Measurements from ENCODE around the gene TEX35.

DNA sequence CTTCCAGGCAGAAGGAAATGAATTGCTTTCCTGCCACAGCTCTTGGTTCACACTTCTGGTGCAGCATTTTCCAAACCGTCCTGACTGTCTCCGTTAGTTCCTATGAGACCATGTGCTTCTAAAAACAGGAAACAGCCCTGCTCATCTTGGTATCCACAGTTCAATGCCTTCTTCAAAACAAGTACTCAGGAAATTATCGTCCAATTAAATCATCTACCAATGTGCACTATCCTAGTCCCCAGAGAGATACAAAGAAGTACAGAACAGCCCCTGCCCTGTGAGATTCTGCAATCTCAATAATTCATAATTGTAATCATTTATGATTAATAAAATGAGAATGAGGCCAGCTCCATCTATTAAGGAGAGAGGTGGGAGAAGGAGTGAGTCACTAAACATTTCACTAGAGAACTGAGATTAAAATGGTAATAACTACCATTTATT lies 27.3 kb upstream of the TEX35 start:
- TF ChIP-seq, protein P1, sequence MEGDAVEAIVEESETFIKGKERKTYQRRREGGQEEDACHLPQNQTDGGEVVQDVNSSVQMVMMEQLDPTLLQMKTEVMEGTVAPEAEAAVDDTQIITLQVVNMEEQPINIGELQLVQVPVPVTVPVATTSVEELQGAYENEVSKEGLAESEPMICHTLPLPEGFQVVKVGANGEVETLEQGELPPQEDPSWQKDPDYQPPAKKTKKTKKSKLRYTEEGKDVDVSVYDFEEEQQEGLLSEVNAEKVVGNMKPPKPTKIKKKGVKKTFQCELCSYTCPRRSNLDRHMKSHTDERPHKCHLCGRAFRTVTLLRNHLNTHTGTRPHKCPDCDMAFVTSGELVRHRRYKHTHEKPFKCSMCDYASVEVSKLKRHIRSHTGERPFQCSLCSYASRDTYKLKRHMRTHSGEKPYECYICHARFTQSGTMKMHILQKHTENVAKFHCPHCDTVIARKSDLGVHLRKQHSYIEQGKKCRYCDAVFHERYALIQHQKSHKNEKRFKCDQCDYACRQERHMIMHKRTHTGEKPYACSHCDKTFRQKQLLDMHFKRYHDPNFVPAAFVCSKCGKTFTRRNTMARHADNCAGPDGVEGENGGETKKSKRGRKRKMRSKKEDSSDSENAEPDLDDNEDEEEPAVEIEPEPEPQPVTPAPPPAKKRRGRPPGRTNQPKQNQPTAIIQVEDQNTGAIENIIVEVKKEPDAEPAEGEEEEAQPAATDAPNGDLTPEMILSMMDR (IDR thresholded peaks at IDR 0.05; ENCODE audit: borderline replicate concordance, extremely low read depth, low read length, poor library complexity, severe bottlenecking), result no peak
- TF ChIP-seq EZH2 (IDR thresholded peaks at IDR 0.05; ENCODE audit: borderline replicate concordance, low read depth, low read length, severe bottlenecking), result no peak

Data from DND-41 (cell line).